H1 (cell line): ENCODE data around the gene MID1. TPM values are rescaled to one million over a fixed set of nuclear protein-coding genes. Genes with fewer than 3 reads are reported as not detected.

Experiments used
- CTCF ChIA-PET: fragments of 300-600 bp; sonication (Branson Sonifier 250); formaldehyde crosslinking; loops from one replicate; lab custom pipeline; 2021; ENCODE audit not compliant: partially characterized antibody; lab: Charles Lee
- POLR2A ChIA-PET: fragments of 300-600 bp; sonication (Branson Sonifier 250); formaldehyde crosslinking; loops from one replicate; lab custom pipeline; 2021; ENCODE audit warnings: inconsistent platforms; ENCODE audit not compliant: partially characterized antibody; lab: Charles Lee
- DNase-seq, 2 experiments: peaks; one replicate each; pipeline versions ENCODE4 v3.0.0 to v3.0.0-alpha.2; 2010 to 2022; ENCODE audit warnings: low spot score in 2 of 2, low read depth in 1 of 2, mixed read lengths in 1 of 2
- FAIRE-seq: peaks from 2 replicates; lab custom pipeline; 2011; peaks lifted over from hg19 to GRCh38; lab: Jason Lieb, UNC
- H2AFZ ChIP-seq: 2 replicates; pipeline ENCODE4 v1.8.1; 2012; ENCODE audit warnings: low read length, inconsistent platforms
- H2AK5ac ChIP-seq: 2 replicates; pipeline ENCODE4 v1.6.1; 2013; ENCODE audit warnings: low read depth, low read length
- H2BK120ac ChIP-seq: replicated peaks from 2 replicates; pipeline ENCODE3; 2013; ENCODE audit warnings: low read depth, low read length, inconsistent platforms
- H2BK12ac ChIP-seq: 2 replicates; pipeline ENCODE4 v1.6.1; 2013; ENCODE audit warnings: low read depth, low read length
- H2BK15ac ChIP-seq: 2 replicates; pipeline ENCODE4 v1.6.1; 2013; ENCODE audit warnings: low read length
- H2BK20ac ChIP-seq: 2 replicates; pipeline ENCODE4 v1.6.1; 2013; ENCODE audit warnings: low read length
- H2BK5ac ChIP-seq: 2 replicates; pipeline ENCODE4 v1.6.1; 2013; ENCODE audit warnings: low read depth, low read length
- H3K14ac ChIP-seq: 2 replicates; pipeline ENCODE4 v1.6.1; 2013; ENCODE audit warnings: inconsistent platforms; ENCODE audit not compliant: insufficient read length
- H3K18ac ChIP-seq: 2 replicates; pipeline ENCODE4 v1.6.1; 2013; ENCODE audit warnings: low read length; ENCODE audit errors: extremely low read depth
- H3K23ac ChIP-seq: 2 replicates; pipeline ENCODE4 v1.6.1; 2013; ENCODE audit warnings: inconsistent platforms; ENCODE audit not compliant: insufficient read length
- H3K23me2 ChIP-seq: 2 replicates; pipeline ENCODE4 v1.6.1; 2013; ENCODE audit warnings: low read depth, low read length
- H3K27ac ChIP-seq: 2 replicates; pipeline ENCODE4 v1.6.1; 2011; ENCODE audit warnings: low read depth, low read length, inconsistent platforms
- H3K27me3 ChIP-seq, 4 experiments: replicated peaks in 1 of 4; 1 replicate in 1 of 4; 2 replicates in 3 of 4; pipeline versions ENCODE4 v1.6.1 to v1.8.1; 2011 to 2013; ENCODE audit warnings: low read length in 3 of 4, mild to moderate bottlenecking in 3 of 4, inconsistent platforms in 2 of 4, mixed read lengths in 2 of 4, moderate library complexity in 1 of 4; ENCODE audit not compliant: control insufficient read depth in 3 of 4, insufficient read depth in 3 of 4; ENCODE audit errors: extremely low read depth in 1 of 4
- H3K36me3 ChIP-seq, 4 experiments: 2 replicates each; pipeline versions ENCODE4 v1.6.1 to v1.8.1; 2011 to 2013; ENCODE audit warnings: mild to moderate bottlenecking in 4 of 4, low read length in 3 of 4, moderate library complexity in 2 of 4, control low read depth in 1 of 4, inconsistent platforms in 1 of 4; ENCODE audit not compliant: insufficient read depth in 4 of 4, control insufficient read depth in 2 of 4
- H3K4ac ChIP-seq: replicated peaks from 2 replicates; pipeline ENCODE3; 2013; ENCODE audit warnings: low read length, low read depth, mixed read lengths, inconsistent platforms; ENCODE audit not compliant: insufficient read length
- H3K4me1 ChIP-seq, 4 experiments: replicated peaks in 1 of 4; 1 replicate in 1 of 4; 2 replicates in 3 of 4; pipeline versions ENCODE4 v1.6.1 to v1.8.1; 2011 to 2013; ENCODE audit warnings: low read length in 3 of 4, inconsistent platforms in 2 of 4, mixed read lengths in 1 of 4; ENCODE audit not compliant: insufficient read depth in 4 of 4, control insufficient read depth in 3 of 4
- H3K4me2 ChIP-seq, 2 experiments: 2 replicates each; pipeline versions ENCODE4 v1.6.1 to v1.8.1; 2011 to 2013; ENCODE audit warnings: low read depth in 2 of 2, low read length in 2 of 2, control low read depth in 1 of 2, inconsistent platforms in 1 of 2, mild to moderate bottlenecking in 1 of 2; ENCODE audit not compliant: insufficient read depth in 1 of 2
- H3K4me3 ChIP-seq, 4 experiments: fragments of 200-600, 300-600 bp in 1 of 4; sonication (generic), shearing (Covaris generic), sonication (Bioruptor Twin) in 1 of 4; 2 replicates each; pipeline versions ENCODE4 v1.5.1 to v1.8.1; 2011 to 2016; ENCODE audit warnings: low read length in 4 of 4, low read depth in 3 of 4, control low read depth in 2 of 4, inconsistent platforms in 2 of 4, mild to moderate bottlenecking in 2 of 4, mixed read lengths in 1 of 4, moderate library complexity in 1 of 4; ENCODE audit not compliant: insufficient read depth in 2 of 4; ENCODE audit errors: extremely low read depth in 1 of 4
- H3K56ac ChIP-seq: replicated peaks from 2 replicates; pipeline ENCODE3; 2013; ENCODE audit warnings: low read depth, mild to moderate bottlenecking, mixed read lengths, low read length, inconsistent platforms; ENCODE audit not compliant: insufficient read length
- H3K79me1 ChIP-seq: 2 replicates; pipeline ENCODE4 v1.6.1; 2013; ENCODE audit warnings: low read depth, low read length, control low read depth
- H3K79me2 ChIP-seq, 2 experiments: 2 replicates each; pipeline versions ENCODE4 v1.6.1 to v1.8.1; 2012 to 2013; ENCODE audit warnings: low read length in 2 of 2, mild to moderate bottlenecking in 2 of 2, inconsistent platforms in 1 of 2; ENCODE audit not compliant: insufficient read depth in 2 of 2, control insufficient read depth in 1 of 2
- H3K9ac ChIP-seq, 4 experiments: replicated peaks in 1 of 4; 1 replicate in 1 of 4; 2 replicates in 3 of 4; pipeline versions ENCODE4 v1.6.1 to v1.8.1; 2011 to 2013; ENCODE audit warnings: low read depth in 3 of 4, low read length in 3 of 4, control low read depth in 2 of 4, mild to moderate bottlenecking in 2 of 4, moderate library complexity in 2 of 4, inconsistent platforms in 1 of 4; ENCODE audit errors: extremely low read depth in 1 of 4
- H3K9me3 ChIP-seq, 2 experiments: 2 replicates each; pipeline versions ENCODE4 v1.6.1 to v1.8.1; 2012 to 2013; ENCODE audit warnings: mild to moderate bottlenecking in 2 of 2, moderate library complexity in 2 of 2, control low read depth in 1 of 2, inconsistent platforms in 1 of 2, low read depth in 1 of 2, low read length in 1 of 2, mixed read lengths in 1 of 2; ENCODE audit not compliant: insufficient read depth in 2 of 2
- H4K20me1 ChIP-seq, 2 experiments: replicated peaks in 1 of 2; 2 replicates each; pipeline versions ENCODE3 to v1.8.1; 2011 to 2013; ENCODE audit warnings: inconsistent platforms in 2 of 2, low read length in 2 of 2, mild to moderate bottlenecking in 1 of 2; ENCODE audit not compliant: insufficient read depth in 2 of 2, control insufficient read depth in 1 of 2
- H4K5ac ChIP-seq: 2 replicates; pipeline ENCODE4 v1.6.1; 2013; ENCODE audit warnings: low read length, low read depth, mixed read lengths, inconsistent platforms; ENCODE audit not compliant: insufficient read length
- H4K8ac ChIP-seq: 2 replicates; pipeline ENCODE4 v1.8.0; 2013; ENCODE audit warnings: mild to moderate bottlenecking, moderate library complexity, low read length, inconsistent platforms; ENCODE audit not compliant: insufficient read depth; ENCODE audit errors: extremely low read depth
- H4K91ac ChIP-seq: replicated peaks from 2 replicates; pipeline ENCODE3; 2013; ENCODE audit warnings: low read length, mixed read lengths, inconsistent platforms; ENCODE audit not compliant: insufficient read length
- BRCA1 ChIP-seq: IDR thresholded peaks from 2 replicates; pipeline ENCODE4 v1.6.1; 2012; ENCODE audit warnings: low read depth, low read length, improper control_type of control experiment
- EP300 ChIP-seq, 2 experiments: IDR thresholded peaks; 1 replicate in 1 of 2; 2 replicates in 1 of 2; pipeline ENCODE4 v1.6.1; 2011 to 2012; ENCODE audit warnings: low read depth in 2 of 2, low read length in 2 of 2, mild to moderate bottlenecking in 2 of 2, borderline replicate concordance in 1 of 2, inconsistent platforms in 1 of 2, moderate library complexity in 1 of 2
- HDAC2 ChIP-seq, 2 experiments: fragments of 300-600 bp in 1 of 2; sonication (generic) in 1 of 2; IDR thresholded peaks; 2 replicates each; pipeline ENCODE4 v1.6.1; 2011 to 2012; ENCODE audit warnings: low read depth in 2 of 2, low read length in 2 of 2, mild to moderate bottlenecking in 2 of 2, moderate library complexity in 2 of 2, borderline replicate concordance in 1 of 2, inconsistent platforms in 1 of 2
- NANOG ChIP-seq: IDR thresholded peaks from 2 replicates; pipeline ENCODE4 v1.6.1; 2011; ENCODE audit warnings: low read length, low read depth, mild to moderate bottlenecking, inconsistent platforms; ENCODE audit not compliant: insufficient read depth, poor library complexity, severe bottlenecking
- PHF8 ChIP-seq: fragments of 200-600 bp; sonication (generic); conservative IDR thresholded peaks from 2 replicates; pipeline ENCODE4 v1.7.1; 2012; ENCODE audit warnings: low read depth, mild to moderate bottlenecking, inconsistent platforms, low read length, moderate library complexity
- POLR2AphosphoS5 ChIP-seq: IDR thresholded peaks from 2 replicates; pipeline ENCODE4 v1.6.1; 2011; ENCODE audit warnings: low read depth, low read length
- RFX5 ChIP-seq: IDR thresholded peaks from 2 replicates; pipeline ENCODE4 v1.6.1; 2011; ENCODE audit warnings: low read depth, low read length, improper control_type of control experiment, borderline replicate concordance
- RNF2 ChIP-seq: fragments of 200-900, 300-1000 bp; sonication (generic); IDR thresholded peaks from 2 replicates; pipeline ENCODE4 v1.7.1; 2016; ENCODE audit warnings: borderline replicate concordance, low read depth, mild to moderate bottlenecking, antibody characterized with exemption, low read length; ENCODE audit not compliant: poor library complexity, severe bottlenecking; ENCODE audit errors: missing control alignments
- SAP30 ChIP-seq: fragments of 300-600 bp; sonication (generic); IDR thresholded peaks from 2 replicates; pipeline ENCODE4 v1.7.1; 2012; ENCODE audit warnings: low read length, moderate library complexity, mild to moderate bottlenecking, inconsistent platforms; ENCODE audit not compliant: insufficient read depth, insufficient replicate concordance
- SP4 ChIP-seq: IDR thresholded peaks from 2 replicates; pipeline ENCODE4 v1.6.1; 2012; ENCODE audit warnings: low read length, inconsistent platforms
- SUZ12 ChIP-seq: fragments of 200-600 bp; sonication (generic); IDR thresholded peaks from 2 replicates; pipeline ENCODE4 v1.6.1; 2012; ENCODE audit warnings: mild to moderate bottlenecking, inconsistent platforms, low read length, moderate library complexity, mixed read lengths
- TCF12 ChIP-seq: IDR thresholded peaks from 2 replicates; pipeline ENCODE4 v1.6.1; 2011; ENCODE audit warnings: low read depth, mild to moderate bottlenecking, low read length
- YY1 ChIP-seq: IDR thresholded peaks from 2 replicates; pipeline ENCODE4 v1.6.1; 2011; ENCODE audit warnings: low read depth, mild to moderate bottlenecking, low read length
- polyA plus RNA-seq, 7 experiments: library from polyadenylated mRNA; depleted of rRNA in 3 of 7; stranded (reverse) in 5 of 7; unstranded in 2 of 7; fragments of >200 nt in 5 of 7; fragments of 200-250 nt in 2 of 7; gene quantifications; 1 replicate in 5 of 7; 2 replicates in 1 of 7; 4 replicates in 1 of 7; pipeline versions ENCODE4 v1.2.1 to v1.2.3, GENCODE V29; 2011 to 2013; ENCODE audit warnings: missing spikeins in 2 of 7, mixed read lengths in 2 of 7
- total RNA-seq: library from RNA; stranded (reverse); fragmentation: NEBNext Ultra II Directional; extraction: Animal tissue kit (Norgen Biotek cat#: 25700); gene quantifications from 2 replicates; pipeline ENCODE4 v1.2.1, GENCODE V29; 2021

MID1 gene
- total and polyA plus RNA-seq, 2 of the 8 experiments (the other 6 are each of a cell fraction or from before 2014, with no cell fraction given): 12.9 to 54.3 TPM

- H3K79me1 ChIP-seq: no peaks in the 10 kb centered on the region
- no peak overlapping the region for H3K27ac ChIP-seq
- H3K4ac ChIP-seq: no peak overlapping the region
- H3K9me3 ChIP-seq: no peaks in the 10 kb centered on the region
- no peak overlapping the region for H3K56ac ChIP-seq
- H3K14ac ChIP-seq: no peak overlapping the region
- peak overlapping the region; percentile 5 for H4K91ac ChIP-seq
- POLR2A ChIA-PET: interaction anchor here (0.9 kb wide), 1 partner anchor 11 kb away, joined by 4 read pairs; no protein-coding TSS in a partner anchor
- peak overlapping the region; percentile 53 to 63 for H3K4me2 ChIP-seq
- no peaks in the 10 kb centered on the region for H4K20me1 ChIP-seq
- CTCF ChIA-PET: interaction anchor here (0.9 to 1.6 kb wide), 3 partner anchors 28 to 217 kb away, joined by 3 to 4 read pairs (median 3); no protein-coding TSS in a partner anchor
- H2BK5ac ChIP-seq: 0 out of 2 replicates have a peak overlapping the region, but pooled peaks have one; percentile 56
- H3K18ac ChIP-seq: no peak overlapping the region
- H2AK5ac ChIP-seq: no peak overlapping the region
- H3K23me2 ChIP-seq: no peaks in the 10 kb centered on the region
- H2AFZ ChIP-seq: no peak overlapping the region
- peaks cover 0 to 15% (median 4%) of the 10 kb centered on the region in 4 experiments; a peak in 4 of 7 replicates for H3K4me1 ChIP-seq
- H2BK12ac ChIP-seq: no peak overlapping the region
- peak overlapping the region in 1 of 4 experiments; percentile 43; a peak in 2 of 8 replicates for H3K4me3 ChIP-seq
- H3K23ac ChIP-seq: no peak overlapping the region
- H2BK120ac ChIP-seq: no peak overlapping the region
- H4K5ac ChIP-seq: no peak overlapping the region
- DNase-seq (no peak), FAIRE-seq (peak; percentile 97)
- H2BK20ac ChIP-seq: no peak overlapping the region
- H3K79me2 ChIP-seq: peaks cover 0 to 12% of the 10 kb centered on the region in 2 experiments; a peak in 1 of 4 replicates
- H3K9ac ChIP-seq: no peak overlapping the region
- H4K8ac ChIP-seq: no peak overlapping the region
- no peaks in the 10 kb centered on the region for H3K36me3 ChIP-seq
- no peaks in the 10 kb centered on the region for H3K27me3 ChIP-seq
- no peak overlapping the region for H2BK15ac ChIP-seq
- TF ChIP-seq RFX5: no peak
- TF ChIP-seq RNF2: no peak
- TF ChIP-seq BRCA1: no peak
- no peak for TF ChIP-seq TCF12
- 0 out of 2 replicates have a peak, but pooled peaks have one; percentile 25 for TF ChIP-seq YY1
- TF ChIP-seq HDAC2 (IDR thresholded peaks at IDR 0.05; ENCODE audit: borderline replicate concordance in 1 of 2, low read depth in 2 of 2, low read length in 2 of 2): peak in 1 of 2 experiments; percentile 61; a peak in 2 of 4 replicates
- TF ChIP-seq SP4: no peak
- TF ChIP-seq NANOG: peak; percentile 92
- no peak for TF ChIP-seq SAP30
- TF ChIP-seq POLR2AphosphoS5: no peak
- no peak for TF ChIP-seq SUZ12
- TF ChIP-seq PHF8: no peak
- TF ChIP-seq EP300 (IDR thresholded peaks at IDR 0.05; ENCODE audit: borderline replicate concordance in 1 of 2, low read depth in 2 of 2, low read length in 2 of 2): peak in 1 of 2 experiments; percentile 37; a peak in 1 of 3 replicates
Measured at GRCh38 chrX:10508891-10509290, 111.5 kb downstream of the MID1 start.
